Caco-2 (cell line): ENCODE measurements around the gene ENHO. TPM values are rescaled to one million over a fixed set of nuclear protein-coding genes. Genes with fewer than 3 reads are reported as not detected.

ENCODE experiments used
- BruUV-seq: library from RNA; stranded (reverse); fragments of 400-500 nt; replicated peaks from 2 replicates; lab custom pipeline; 2021; lab: Mats Ljungman, UMichigan
- CTCF ChIA-PET: fragments of 300-600 bp; sonication (Branson Sonifier 250); formaldehyde crosslinking; loops from one replicate; lab custom pipeline; 2022; ENCODE audit warnings: antibody characterized with exemption; lab: Charles Lee
- POLR2A ChIA-PET: fragments of 300-600 bp; sonication (Branson Sonifier 250); formaldehyde crosslinking; loops from one replicate; lab custom pipeline; 2022; ENCODE audit warnings: antibody characterized with exemption; lab: Charles Lee
- DNase-seq, 2 experiments: peaks; one replicate each; pipeline versions ENCODE4 v3.0.0 to v3.0.0-alpha.2; 2020 to 2022
- H3K27me3 ChIP-seq: replicated peaks from 2 replicates; pipeline ENCODE4 v1.6.0; 2011; ENCODE audit warnings: low read length; ENCODE audit not compliant: control insufficient read depth, insufficient read depth
- H3K36me3 ChIP-seq: 2 replicates; pipeline ENCODE4 v1.5.1; 2011; ENCODE audit warnings: low read length; ENCODE audit not compliant: control insufficient read depth, insufficient read depth
- H3K4me1 ChIP-seq: fragments of 250-450 bp; sonication (Bioruptor Pico); 2 replicates; pipeline ENCODE4 v1.5.1; 2020; ENCODE audit warnings: mild to moderate bottlenecking
- H3K4me3 ChIP-seq: 2 replicates; pipeline ENCODE4 v1.5.1; 2011; ENCODE audit warnings: low read depth, mild to moderate bottlenecking, control low read depth, low read length
- H3K9me3 ChIP-seq: fragments of 250-450 bp; sonication (Bioruptor Pico); 2 replicates; pipeline ENCODE4 v1.5.1; 2020; ENCODE audit warnings: mild to moderate bottlenecking, moderate library complexity
- H3K27ac Mint-ChIP-seq: one replicate; pipeline ENCODE4 v1.8.0; 2022; ENCODE audit warnings: mixed read lengths; ENCODE audit not compliant: unreplicated experiment
- H3K27me3 Mint-ChIP-seq: one replicate; pipeline ENCODE4 v1.8.0; 2022; ENCODE audit warnings: mixed read lengths; ENCODE audit not compliant: insufficient read depth, unreplicated experiment
- H3K36me3 Mint-ChIP-seq: one replicate; pipeline ENCODE4 v1.8.0; 2022; ENCODE audit warnings: mild to moderate bottlenecking, mixed read lengths; ENCODE audit not compliant: insufficient read depth, unreplicated experiment
- H3K4me1 Mint-ChIP-seq: one replicate; pipeline ENCODE4 v1.8.0; 2022; ENCODE audit warnings: low read depth, mixed read lengths; ENCODE audit not compliant: unreplicated experiment
- H3K4me3 Mint-ChIP-seq: one replicate; pipeline ENCODE4 v1.8.0; 2022; ENCODE audit warnings: mild to moderate bottlenecking, moderate library complexity, mixed read lengths; ENCODE audit not compliant: unreplicated experiment
- H3K9me3 Mint-ChIP-seq: one replicate; pipeline ENCODE4 v1.8.0; 2022; ENCODE audit warnings: mixed read lengths; ENCODE audit not compliant: unreplicated experiment
- intact Hi-C: fragments of 100-400 bp; cut with micrococcal nuclease; formaldehyde crosslinking; loops from one replicate; pipeline ENCODE4 v1.10.0; 2022; ENCODE audit not compliant: unreplicated experiment
- total RNA-seq: library from RNA; stranded (reverse); gene quantifications from 2 replicates; pipeline ENCODE4 v1.2.3, GENCODE V29; 2022
- TF ChIP-seq, protein P1 (sequence below), 2 experiments: fragments of 200-600 bp in 1 of 2; IDR thresholded peaks; 1 replicate in 1 of 2; 2 replicates in 1 of 2; pipeline versions ENCODE4 v1.5.1 to v1.8.0; 2011 to 2022; ENCODE audit warnings: antibody characterized with exemption in 1 of 2, control low read depth in 1 of 2, inconsistent platforms in 1 of 2, low read depth in 1 of 2, low read length in 1 of 2, mild to moderate bottlenecking in 1 of 2, moderate library complexity in 1 of 2; ENCODE audit not compliant: insufficient read depth in 1 of 2, severe bottlenecking in 1 of 2, unreplicated experiment in 1 of 2

Gene ENHO
- total RNA-seq, 1 experiment from 2014 or later: 2.1 TPM

DNA sequence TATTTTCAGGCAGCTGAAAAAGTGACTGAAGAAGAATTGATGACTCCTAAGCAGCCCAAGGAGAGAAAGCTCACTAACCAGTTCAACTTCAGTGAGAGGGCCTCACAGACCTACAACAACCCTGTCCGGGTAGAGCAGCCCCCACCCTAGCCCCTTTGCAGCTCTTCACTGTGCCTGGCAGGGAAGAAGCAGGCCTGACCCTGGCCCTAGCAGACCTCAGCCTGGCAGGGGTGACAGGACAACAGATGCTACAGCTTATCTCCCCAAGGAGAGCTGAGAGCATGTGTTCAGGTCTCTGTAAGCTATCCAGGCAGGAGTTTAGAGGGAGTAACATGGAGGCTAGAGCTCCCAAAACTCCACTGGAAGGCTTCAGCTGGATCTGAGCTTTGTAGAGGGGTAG, 32.4 kb downstream of the ENHO start:
- no peaks in the 10 kb centered on the region for H3K36me3 Mint-ChIP-seq
- H3K36me3 ChIP-seq: no peaks in the 10 kb centered on the region
- H3K9me3 ChIP-seq: no peaks in the 10 kb centered on the region
- no peaks in the 10 kb centered on the region for H3K4me1 Mint-ChIP-seq
- H3K4me1 ChIP-seq: peaks cover 4% of the 10 kb centered on the region
- H3K27me3 ChIP-seq: no peaks in the 10 kb centered on the region
- H3K27me3 Mint-ChIP-seq: no peaks in the 10 kb centered on the region
- TF ChIP-seq, protein P1, sequence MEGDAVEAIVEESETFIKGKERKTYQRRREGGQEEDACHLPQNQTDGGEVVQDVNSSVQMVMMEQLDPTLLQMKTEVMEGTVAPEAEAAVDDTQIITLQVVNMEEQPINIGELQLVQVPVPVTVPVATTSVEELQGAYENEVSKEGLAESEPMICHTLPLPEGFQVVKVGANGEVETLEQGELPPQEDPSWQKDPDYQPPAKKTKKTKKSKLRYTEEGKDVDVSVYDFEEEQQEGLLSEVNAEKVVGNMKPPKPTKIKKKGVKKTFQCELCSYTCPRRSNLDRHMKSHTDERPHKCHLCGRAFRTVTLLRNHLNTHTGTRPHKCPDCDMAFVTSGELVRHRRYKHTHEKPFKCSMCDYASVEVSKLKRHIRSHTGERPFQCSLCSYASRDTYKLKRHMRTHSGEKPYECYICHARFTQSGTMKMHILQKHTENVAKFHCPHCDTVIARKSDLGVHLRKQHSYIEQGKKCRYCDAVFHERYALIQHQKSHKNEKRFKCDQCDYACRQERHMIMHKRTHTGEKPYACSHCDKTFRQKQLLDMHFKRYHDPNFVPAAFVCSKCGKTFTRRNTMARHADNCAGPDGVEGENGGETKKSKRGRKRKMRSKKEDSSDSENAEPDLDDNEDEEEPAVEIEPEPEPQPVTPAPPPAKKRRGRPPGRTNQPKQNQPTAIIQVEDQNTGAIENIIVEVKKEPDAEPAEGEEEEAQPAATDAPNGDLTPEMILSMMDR (IDR thresholded peaks at IDR 0.05; ENCODE audit: insufficient read depth in 1 of 2, low read depth in 1 of 2, low read length in 1 of 2, severe bottlenecking in 1 of 2, unreplicated experiment in 1 of 2): no peak
- H3K27ac Mint-ChIP-seq: no peak overlapping the region
- no peak for DNase-seq
- intact Hi-C loops: no loop called here
- BruUV-seq: no TSS peak
- ChIA-PET POLR2A (no interaction called here), CTCF (no interaction called here)
- H3K4me3 ChIP-seq: no peak overlapping the region
- no peak overlapping the region for H3K4me3 Mint-ChIP-seq
- no peaks in the 10 kb centered on the region for H3K9me3 Mint-ChIP-seq

DNA sequence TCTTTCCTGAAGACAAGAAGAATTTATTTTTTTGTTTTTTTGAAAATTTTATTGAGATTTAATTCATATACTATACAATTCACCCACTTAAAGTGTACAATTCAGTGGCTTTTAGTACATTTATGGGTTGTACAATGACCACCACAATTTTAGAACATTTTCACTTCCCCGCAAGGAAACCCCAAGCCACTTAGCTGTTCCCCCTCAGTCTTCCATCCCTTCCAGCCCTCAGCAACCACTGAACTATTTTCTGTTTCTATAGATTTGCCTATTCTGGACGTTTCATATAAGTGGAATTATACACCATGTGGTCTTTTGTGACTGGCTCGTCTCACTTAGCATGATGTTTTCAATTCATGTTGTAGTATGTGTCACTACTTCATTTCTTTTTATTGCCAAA, 36.2 kb downstream of the ENHO start:
- no peaks in the 10 kb centered on the region for H3K9me3 ChIP-seq
- H3K4me3 Mint-ChIP-seq: no peak overlapping the region
- H3K36me3 Mint-ChIP-seq: no peaks in the 10 kb centered on the region
- no peak overlapping the region for H3K4me3 ChIP-seq
- ChIA-PET POLR2A (no interaction called here), CTCF (no interaction called here)
- H3K27ac Mint-ChIP-seq: no peak overlapping the region
- no peaks in the 10 kb centered on the region for H3K36me3 ChIP-seq
- H3K4me1 Mint-ChIP-seq: no peaks in the 10 kb centered on the region
- H3K9me3 Mint-ChIP-seq: no peaks in the 10 kb centered on the region
- H3K27me3 Mint-ChIP-seq: no peaks in the 10 kb centered on the region
- peaks cover 15% of the 10 kb centered on the region for H3K4me1 ChIP-seq
- TF ChIP-seq, protein P1 (IDR thresholded peaks at IDR 0.05; ENCODE audit: insufficient read depth in 1 of 2, low read depth in 1 of 2, low read length in 1 of 2, severe bottlenecking in 1 of 2, unreplicated experiment in 1 of 2): no peak
- no peaks in the 10 kb centered on the region for H3K27me3 ChIP-seq
- BruUV-seq: no TSS peak
- no peak for DNase-seq
- intact Hi-C loops: no loop called here

- Mint-ChIP-seq H3K4me3 (no peak overlapping the region), H3K4me1 (no peaks in the 10 kb centered on the region), H3K9me3 (no peaks in the 10 kb centered on the region), H3K36me3 (no peaks in the 10 kb centered on the region), H3K27ac (no peak overlapping the region), H3K27me3 (no peaks in the 10 kb centered on the region)
- ChIA-PET POLR2A (no interaction called here), CTCF (no interaction called here)
- no peaks in the 10 kb centered on the region for H3K27me3 ChIP-seq
- no TSS peak for BruUV-seq
- H3K4me1 ChIP-seq: peaks cover 15% of the 10 kb centered on the region
- intact Hi-C loops: no loop called here
- TF ChIP-seq, protein P1 (IDR thresholded peaks at IDR 0.05; ENCODE audit: insufficient read depth in 1 of 2, low read depth in 1 of 2, low read length in 1 of 2, severe bottlenecking in 1 of 2, unreplicated experiment in 1 of 2): no peak
- no peaks in the 10 kb centered on the region for H3K36me3 ChIP-seq
- no peak overlapping the region for H3K4me3 ChIP-seq
- DNase-seq: no peak
- H3K9me3 ChIP-seq: no peaks in the 10 kb centered on the region
Observed at GRCh38 chr9:34485822-34486221, 37.0 kb downstream of the ENHO start.
